Right ventricle myocardium superior (tissue), 1 donor: ENCODE measurements around the gene ITPR1. TPM values are rescaled to one million over a fixed set of nuclear protein-coding genes. Genes with fewer than 3 reads are reported as not detected.

Experiments used
- ATAC-seq: fragments of 200-7000 bp; cut with Tn5 transposase; one replicate; pipeline ENCODE4 v1.9.1; 2020; ENCODE audit warnings: mild to moderate bottlenecking; ENCODE audit not compliant: poor library complexity
- DNase-seq: peaks from one replicate; pipeline ENCODE4 v3.0.0-alpha.2; 2020
- intact Hi-C: fragments of 100-400 bp; cut with DNase I; formaldehyde crosslinking; loops from one replicate; pipeline ENCODE4 v1.11.2; 2022
- total RNA-seq: library from RNA; stranded (reverse); fragmentation: NEBNext Ultra II Directional; extraction: Animal tissue kit (Norgen Biotek cat#: 25700); gene quantifications from one replicate; pipeline ENCODE4 v1.2.1, GENCODE V29; 2021
- donor health status: DM: no; HTN: yes; CAD: no; lungs with severe emphysema.

ITPR1 gene
- total RNA-seq, 1 donor from 2014 or later, result 17.1 TPM

DNA sequence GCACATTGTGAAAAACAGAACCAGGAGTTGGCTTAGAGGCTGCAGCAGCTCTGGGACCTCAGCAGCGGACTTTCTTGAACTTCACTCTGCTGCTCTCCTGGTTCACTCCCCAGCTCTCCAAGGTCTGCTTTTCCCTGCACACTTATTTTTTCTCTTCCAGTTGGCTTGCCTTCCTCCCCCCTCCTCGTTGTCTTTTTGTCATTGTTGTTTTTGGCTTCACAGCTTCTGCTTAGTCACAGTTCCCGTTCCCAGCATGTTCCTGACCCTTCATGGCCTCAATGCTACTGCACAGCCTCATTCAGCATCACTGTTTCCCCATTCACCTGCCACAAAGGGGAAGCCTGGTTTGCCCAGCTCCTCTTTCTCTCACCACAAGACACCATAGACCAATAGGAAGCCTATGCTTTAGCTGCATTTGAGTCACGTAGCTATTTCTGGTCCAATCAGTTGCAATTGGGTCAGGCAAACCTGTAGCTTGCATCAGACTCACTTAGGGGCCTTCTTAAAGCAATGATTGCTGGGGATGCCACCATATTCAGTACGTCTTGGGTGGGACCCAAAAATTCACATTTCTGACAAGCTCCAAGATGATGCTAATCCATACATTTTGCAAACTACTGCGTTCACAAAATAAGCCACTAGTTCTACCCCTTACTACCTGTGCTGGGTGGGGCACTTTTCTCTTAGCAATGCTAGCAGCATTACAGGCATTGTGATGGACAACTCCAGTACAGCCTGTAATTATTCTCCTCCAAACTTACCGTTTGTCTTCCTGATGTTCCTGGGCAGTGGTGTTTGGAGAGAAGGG, 18.3 kb upstream of the ITPR1 start:
- intact Hi-C loops, result loop anchor here (5.0 kb wide), 1 partner anchor 152 kb away; no protein-coding TSS in a partner anchor
- DNase-seq (no peak), ATAC-seq (peak; percentile 85)

GRCh38 chr3:4475804-4476203, 17.3 kb upstream of the ITPR1 start:
- DNase-seq (no peak), ATAC-seq (no peak)
- intact Hi-C loops, result loop anchor here (5.0 kb wide), 1 partner anchor 151 kb away; no protein-coding TSS in a partner anchor

- DNase-seq (no peak), ATAC-seq (no peak)
- intact Hi-C loops, result loop anchor here (5.0 kb wide), 1 partner anchor 151 kb away; no protein-coding TSS in a partner anchor
Observed at GRCh38 chr3:4476496-4476895, 16.7 kb upstream of the ITPR1 start.

- DNase-seq (no peak), ATAC-seq (no peak)
- intact Hi-C loops, result loop anchor here (5.0 kb wide), 1 partner anchor 149 kb away; no protein-coding TSS in a partner anchor
Observed at GRCh38 chr3:4478261-4478660, 14.9 kb upstream of the ITPR1 start.

GRCh38 chr3:4491855-4492207, 1.3 kb upstream of the ITPR1 start:
- intact Hi-C loops, result no loop called here
- DNase-seq (no peak), ATAC-seq (no peak)

DNA sequence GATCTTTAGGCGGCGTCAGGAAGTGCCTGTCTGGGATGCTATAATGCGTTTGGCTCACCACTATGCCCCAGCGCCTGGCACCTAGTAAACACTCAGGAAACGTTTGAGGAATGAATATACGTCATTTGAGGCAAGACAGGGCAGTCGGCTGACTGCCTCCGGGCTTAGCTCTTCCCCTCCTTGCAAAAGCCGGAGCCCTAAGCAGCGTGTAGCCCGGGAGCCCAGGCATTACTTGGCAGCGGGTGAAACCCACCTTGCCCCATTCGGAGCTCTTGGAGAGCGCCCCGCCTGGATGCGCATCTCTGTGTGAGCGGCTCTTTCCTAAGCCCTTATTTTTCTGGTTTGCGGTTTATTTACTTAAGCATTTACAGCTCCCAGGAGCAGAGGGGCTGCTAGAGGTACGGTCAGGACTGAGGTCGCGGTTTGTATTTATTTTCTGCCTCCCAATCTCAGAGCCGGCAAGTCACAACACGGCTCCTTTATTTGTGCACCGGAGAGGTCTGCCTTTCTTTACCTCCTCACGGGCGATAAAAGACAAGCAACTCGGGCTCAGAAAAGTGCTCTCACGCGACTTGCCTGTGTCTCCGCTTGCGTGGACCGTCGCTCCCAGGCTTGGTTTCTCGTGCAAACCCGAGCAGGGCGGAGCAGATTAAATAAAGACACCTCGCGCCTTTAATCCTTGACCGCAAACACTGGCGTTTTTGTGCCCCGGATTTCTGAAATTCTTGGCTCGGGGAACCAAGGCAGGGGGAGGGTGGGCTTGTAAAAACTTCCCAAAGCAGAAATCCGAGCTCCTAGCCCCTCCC, 737 bp upstream of the ITPR1 start:
- DNase-seq (peak; percentile 64), ATAC-seq (peak; percentile 47)
- intact Hi-C loops, result no loop called here

DNA sequence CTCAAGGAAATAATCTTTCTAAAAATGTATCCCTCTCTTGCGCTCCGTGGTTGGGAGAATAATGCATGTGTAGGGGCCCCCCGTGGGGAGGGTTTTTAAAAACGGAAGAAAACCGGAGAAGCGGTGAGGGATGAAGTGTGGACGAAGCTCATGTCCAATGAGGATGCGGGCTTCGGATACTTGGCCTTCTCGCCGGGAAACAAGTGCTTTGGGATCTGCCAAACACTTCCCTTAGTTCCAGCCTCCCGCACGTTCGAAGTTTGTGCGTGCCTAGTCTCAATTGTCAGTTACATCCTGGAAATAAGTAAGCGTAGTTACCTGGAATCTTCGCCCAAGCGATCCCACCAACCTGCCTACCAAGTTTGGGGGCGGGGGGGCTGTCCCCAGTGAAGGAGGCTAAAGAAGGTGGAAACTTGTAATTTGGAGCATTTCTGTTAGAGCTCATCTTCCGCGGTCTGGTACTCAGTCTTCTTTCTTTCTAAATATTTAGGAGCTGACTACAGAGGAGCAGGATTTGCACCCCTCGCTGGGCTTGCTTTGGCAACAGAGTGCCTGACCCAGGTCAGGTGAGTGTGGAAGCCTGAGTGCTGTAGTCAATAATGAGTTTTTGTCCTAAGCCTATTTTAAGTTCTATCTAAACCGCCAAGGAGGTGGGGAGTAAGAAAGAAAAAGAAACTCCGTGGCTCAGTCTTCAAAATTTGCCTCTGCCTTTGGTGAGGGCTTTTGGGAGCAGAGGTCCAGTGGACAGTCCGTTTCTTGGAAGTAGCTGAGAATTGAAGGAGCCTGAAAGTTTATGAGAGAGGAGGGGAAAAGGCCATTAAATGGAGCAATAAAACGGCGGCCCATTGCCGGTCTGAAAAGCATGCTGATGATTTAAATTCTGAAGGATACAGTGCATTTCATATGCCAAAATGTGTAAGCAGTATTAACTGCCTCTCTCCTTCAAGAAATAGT, 1.1 kb downstream of the ITPR1 start:
- peak; percentile 43 for DNase-seq
- peak; percentile 10 for ATAC-seq
- intact Hi-C loops, result no loop called here

GRCh38 chr3:4494895-4495264, 1.7 kb downstream of the ITPR1 start:
- ATAC-seq, result no peak
- intact Hi-C loops, result loop anchor here (5.0 kb wide), 1 partner anchor 87 kb away; no protein-coding TSS in a partner anchor
- no peak for DNase-seq

- intact Hi-C loops, result loop anchor here (5.0 kb wide), 1 partner anchor 87 kb away; no protein-coding TSS in a partner anchor
- no peak for DNase-seq
- no peak for ATAC-seq
Observed at GRCh38 chr3:4495294-4496086, 2.3 kb downstream of the ITPR1 start.

DNA sequence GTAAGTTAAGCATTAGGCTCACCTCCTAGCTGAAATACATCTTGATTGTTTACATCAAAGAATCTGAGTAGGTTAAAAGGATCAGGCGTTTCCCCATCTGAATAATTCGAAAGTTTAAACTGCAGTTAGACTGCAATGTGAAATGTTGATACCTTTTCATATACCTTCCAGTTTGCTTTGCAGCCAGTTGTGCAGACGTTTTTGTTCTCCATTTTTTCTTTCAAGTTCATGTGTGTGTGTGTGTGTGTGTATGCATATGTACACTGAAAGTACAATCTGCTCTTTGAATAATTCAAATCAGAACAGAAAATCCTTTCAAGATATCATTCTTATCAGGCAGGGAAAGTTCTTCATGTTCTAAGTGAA, 2.9 kb downstream of the ITPR1 start:
- no peak for DNase-seq
- ATAC-seq, result no peak
- intact Hi-C loops, result loop anchor here (5.0 kb wide), 1 partner anchor 86 kb away; no protein-coding TSS in a partner anchor

GRCh38 chr3:4497005-4497692, 4.0 kb downstream of the ITPR1 start:
- ATAC-seq, result no peak
- intact Hi-C loops, result loop anchor here (5.0 kb wide), 1 partner anchor 85 kb away; no protein-coding TSS in a partner anchor
- DNase-seq, result no peak

- intact Hi-C loops, result loop anchor here (5.0 kb wide), 1 partner anchor 84 kb away; no protein-coding TSS in a partner anchor
- ATAC-seq (no peak), DNase-seq (no peak)
Observed at GRCh38 chr3:4497843-4498324, 4.7 kb downstream of the ITPR1 start.

- DNase-seq (no peak), ATAC-seq (no peak)
- intact Hi-C loops, result loop anchor here (5.0 kb wide), 1 partner anchor 84 kb away; no protein-coding TSS in a partner anchor
Observed at GRCh38 chr3:4498446-4498845, 5.3 kb downstream of the ITPR1 start.

GRCh38 chr3:4501437-4501836, 8.3 kb downstream of the ITPR1 start:
- no peak for DNase-seq
- no peak for ATAC-seq
- intact Hi-C loops, result no loop called here

GRCh38 chr3:4501927-4502326, 8.8 kb downstream of the ITPR1 start:
- ATAC-seq (no peak), DNase-seq (no peak)
- intact Hi-C loops, result no loop called here

GRCh38 chr3:4503050-4503449, 9.9 kb downstream of the ITPR1 start:
- no peak for DNase-seq
- intact Hi-C loops, result no loop called here
- no peak for ATAC-seq
